BE2C (cell line): Measurements from ENCODE around the gene SURF1.
"Not testable (repeated sequence)": the region's sequence is repeated elsewhere in the genome, so short reads cannot be mapped to it uniquely, and the experiment has no call there.

Experiments
- DNase-seq: peaks from one replicate; pipeline ENCODE4 v3.0.0-alpha.2; 2020
- H3K27me3 ChIP-seq: fragments of 250-450 bp; sonication (Bioruptor Pico); 2 replicates; pipeline ENCODE4 v1.5.1; 2020; ENCODE audit warnings: mild to moderate bottlenecking
- H3K36me3 ChIP-seq: fragments of 250-450 bp; sonication (Bioruptor Pico); 2 replicates; pipeline ENCODE4 v1.5.1; 2020; ENCODE audit warnings: mild to moderate bottlenecking
- H3K4me1 ChIP-seq: fragments of 250-450 bp; sonication (Bioruptor Pico); 2 replicates; pipeline ENCODE4 v1.5.1; 2020
- H3K4me3 ChIP-seq: 2 replicates; pipeline ENCODE4 v1.5.1; 2011; ENCODE audit warnings: low read depth, low read length
- H3K9me3 ChIP-seq: fragments of 250-450 bp; sonication (Bioruptor Pico); 2 replicates; pipeline ENCODE4 v1.5.1; 2020
- CTCF ChIP-seq: IDR thresholded peaks from 2 replicates; pipeline ENCODE4 v1.5.1; 2012; ENCODE audit warnings: mild to moderate bottlenecking, low read depth, low read length

SURF1 gene

GRCh38 chr9:133340256-133340655, 16.0 kb downstream of the SURF1 start:
- no peak overlapping the region for H3K4me3 ChIP-seq
- no peak for TF ChIP-seq CTCF
- no peak for DNase-seq
- no peaks in the 10 kb centered on the region for H3K27me3 ChIP-seq
- H3K4me1 ChIP-seq: no peaks in the 10 kb centered on the region
- H3K36me3 ChIP-seq: peaks cover 58% of the 10 kb centered on the region
- no peaks in the 10 kb centered on the region for H3K9me3 ChIP-seq

DNA sequence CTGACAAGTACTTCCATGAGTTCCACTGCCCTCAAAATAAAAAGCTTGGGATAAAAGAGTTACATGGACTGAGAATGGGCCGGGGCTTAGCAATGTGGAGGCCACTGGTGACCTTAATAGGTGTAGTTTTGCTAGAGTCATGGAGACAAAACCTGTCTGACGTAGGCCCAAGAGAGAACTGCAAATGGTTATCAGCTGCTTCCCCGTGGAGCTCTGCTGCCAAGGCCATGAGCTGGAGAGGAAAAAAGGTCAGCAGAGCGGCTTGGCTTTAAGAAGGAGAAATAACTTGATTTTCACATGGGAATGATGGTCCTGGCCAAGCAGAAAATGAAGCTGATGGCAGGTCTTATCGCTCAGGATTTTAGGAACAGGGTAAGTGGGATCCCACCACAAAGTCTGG, 16.6 kb downstream of the SURF1 start:
- Histone ChIP-seq H3K4me1 (no peaks in the 10 kb centered on the region), H3K4me3 (no peak overlapping the region)

GRCh38 chr9:133335924-133336811, 20.1 kb downstream of the SURF1 start, which contains the start of gene SURF6:
Gene SURF6 (minus strand): TSS chr9:133336188. CDS start chr9:133336132, 56 bp downstream.
- Histone ChIP-seq H3K4me1 (no peaks in the 10 kb centered on the region), H3K27me3 (no peaks in the 10 kb centered on the region), H3K36me3 (peaks cover 55% of the 10 kb centered on the region), H3K9me3 (no peaks in the 10 kb centered on the region), H3K4me3 (peak within 1 kb of the TSS; percentile 97)
- no peak for TF ChIP-seq CTCF
- peak; percentile 94 for DNase-seq

More for the DNA sequence above, 16.6 kb downstream of the SURF1 start:
- no peak for TF ChIP-seq CTCF
- no peaks in the 10 kb centered on the region for H3K27me3 ChIP-seq
- peaks cover 55% of the 10 kb centered on the region for H3K36me3 ChIP-seq
- no peaks in the 10 kb centered on the region for H3K9me3 ChIP-seq
- no peak for DNase-seq

- not testable (repeated sequence) for H3K27me3 ChIP-seq, H3K9me3 ChIP-seq
- H3K36me3 ChIP-seq: peaks cover 52% of the 10 kb centered on the region
Measured at GRCh38 chr9:133334888-133335287, 21.4 kb downstream of the SURF1 start.

DNA sequence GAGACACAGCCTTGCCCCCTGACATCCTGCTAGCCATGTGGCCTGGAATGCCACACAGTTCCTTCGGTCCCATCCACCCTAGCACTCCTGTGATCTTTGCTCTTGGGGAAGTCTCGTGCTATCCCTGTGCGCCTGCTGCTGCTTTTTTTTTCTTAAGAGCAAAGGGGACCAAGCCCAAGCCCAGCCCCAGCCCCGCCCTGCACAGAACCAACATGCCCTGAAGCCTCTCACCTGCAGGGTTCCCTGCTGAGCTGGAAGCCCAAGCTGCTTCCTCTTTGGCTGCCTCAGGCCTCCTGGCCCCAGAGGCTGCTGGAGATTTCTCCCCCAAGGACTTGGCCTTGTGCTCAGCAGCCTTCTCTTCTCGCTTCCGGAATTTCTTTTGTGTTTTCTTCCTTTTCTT, 22.1 kb downstream of the SURF1 start:
- Histone ChIP-seq H3K9me3 (no peaks in the 10 kb centered on the region), H3K36me3 (peaks cover 48% of the 10 kb centered on the region), H3K27me3 (no peaks in the 10 kb centered on the region), H3K4me3 (no peak overlapping the region), H3K4me1 (no peaks in the 10 kb centered on the region)
- no peak for TF ChIP-seq CTCF
- DNase-seq: peak; percentile 3

More at GRCh38 chr9:133334888-133335287, 21.4 kb downstream of the SURF1 start:
- H3K4me3 ChIP-seq: peak overlapping the region; percentile 97
- not testable (repeated sequence) for H3K4me1 ChIP-seq
- DNase-seq: peak; percentile 0

DNA sequence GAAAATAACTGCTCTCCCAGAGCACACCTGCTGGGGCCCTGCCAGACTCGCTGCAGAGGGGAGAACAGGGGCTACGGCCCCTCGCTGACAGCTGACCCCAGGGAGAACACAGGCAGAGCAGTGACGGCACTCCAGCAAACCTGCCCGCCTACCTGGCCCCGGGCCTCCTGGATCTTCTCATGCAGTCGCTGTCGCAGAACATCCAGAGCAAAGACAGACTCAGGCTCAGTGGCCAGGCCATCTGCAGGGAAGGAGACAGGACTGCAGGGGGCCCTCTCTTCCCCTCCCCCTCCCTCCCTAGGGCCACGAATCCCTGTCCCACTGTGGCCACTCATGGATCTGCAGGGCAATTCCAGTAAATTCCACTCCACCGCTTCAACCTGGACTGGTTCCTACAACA, 22.7 kb downstream of the SURF1 start:
- peaks cover 48% of the 10 kb centered on the region for H3K36me3 ChIP-seq
- peak; percentile 8; the same call in 1 of the 2 replicates for TF ChIP-seq CTCF
- H3K9me3 ChIP-seq: no peaks in the 10 kb centered on the region
- DNase-seq: peak; percentile 27
- H3K27me3 ChIP-seq: no peaks in the 10 kb centered on the region
- H3K4me3 ChIP-seq: no peak overlapping the region
- H3K4me1 ChIP-seq: no peaks in the 10 kb centered on the region
